Stromal cell of bone marrow (primary cell): ENCODE results near the gene KCNJ1.

Source experiments
- DNase-seq: peaks from one replicate; pipeline ENCODE4 v3.0.0-alpha.2; 2012; ENCODE audit warnings: low read depth

Gene KCNJ1

GRCh38 chr11:128848815-128849455 lies 18.2 kb downstream of the KCNJ1 start:
- DNase-seq, result no peak

- DNase-seq, result no peak
Measured at GRCh38 chr11:128846985-128847384, 20.1 kb downstream of the KCNJ1 start.

- no peak for DNase-seq
Measured at GRCh38 chr11:128845334-128845780, 21.7 kb downstream of the KCNJ1 start.

- no peak for DNase-seq
Measured at GRCh38 chr11:128843198-128843785, 23.8 kb downstream of the KCNJ1 start.

- no peak for DNase-seq
Measured at GRCh38 chr11:128841461-128842072, 25.5 kb downstream of the KCNJ1 start.

- DNase-seq, result no peak
Measured at GRCh38 chr11:128840783-128841182, 26.3 kb downstream of the KCNJ1 start.

- no peak for DNase-seq
Measured at GRCh38 chr11:128840137-128840536, 27.0 kb downstream of the KCNJ1 start.

GRCh38 chr11:128839081-128839480 lies 28.0 kb downstream of the KCNJ1 start:
- DNase-seq, result no peak

- DNase-seq, result no peak
Measured at GRCh38 chr11:128837627-128838026, 29.5 kb downstream of the KCNJ1 start.

GRCh38 chr11:128835741-128836430 lies 31.2 kb downstream of the KCNJ1 start:
- no peak for DNase-seq

GRCh38 chr11:128834157-128834556 lies 32.9 kb downstream of the KCNJ1 start:
- DNase-seq, result no peak

GRCh38 chr11:128832121-128832497 lies 35.0 kb downstream of the KCNJ1 start:
- no peak for DNase-seq

GRCh38 chr11:128831174-128832120 lies 35.6 kb downstream of the KCNJ1 start:
- DNase-seq, result peak; percentile 59

GRCh38 chr11:128830290-128831173 lies 36.6 kb downstream of the KCNJ1 start:
- DNase-seq, result no peak

- no peak for DNase-seq
Measured at GRCh38 chr11:128828350-128828749, 38.7 kb downstream of the KCNJ1 start.

- no peak for DNase-seq
Measured at GRCh38 chr11:128827191-128827893, 39.8 kb downstream of the KCNJ1 start.

- no peak for DNase-seq
Measured at GRCh38 chr11:128825050-128825784, 41.9 kb downstream of the KCNJ1 start.

- DNase-seq, result no peak
Measured at GRCh38 chr11:128824191-128825049, 42.7 kb downstream of the KCNJ1 start.
